NB4 (cell line): ENCODE results near the gene CFAP46.

Source experiments
- CTCF ChIP-seq: IDR thresholded peaks from one replicate; pipeline ENCODE4 v1.5.1; 2012; ENCODE audit warnings: low read depth, low read length
- MAX ChIP-seq: IDR thresholded peaks from 2 replicates; pipeline ENCODE4 v1.6.1; 2011; ENCODE audit warnings: low read depth, low read length
- POLR2A ChIP-seq: IDR thresholded peaks from 2 replicates; pipeline ENCODE4 v1.6.1; 2011; ENCODE audit warnings: mild to moderate bottlenecking; ENCODE audit not compliant: insufficient read length; ENCODE audit errors: extremely low read depth

DNA sequence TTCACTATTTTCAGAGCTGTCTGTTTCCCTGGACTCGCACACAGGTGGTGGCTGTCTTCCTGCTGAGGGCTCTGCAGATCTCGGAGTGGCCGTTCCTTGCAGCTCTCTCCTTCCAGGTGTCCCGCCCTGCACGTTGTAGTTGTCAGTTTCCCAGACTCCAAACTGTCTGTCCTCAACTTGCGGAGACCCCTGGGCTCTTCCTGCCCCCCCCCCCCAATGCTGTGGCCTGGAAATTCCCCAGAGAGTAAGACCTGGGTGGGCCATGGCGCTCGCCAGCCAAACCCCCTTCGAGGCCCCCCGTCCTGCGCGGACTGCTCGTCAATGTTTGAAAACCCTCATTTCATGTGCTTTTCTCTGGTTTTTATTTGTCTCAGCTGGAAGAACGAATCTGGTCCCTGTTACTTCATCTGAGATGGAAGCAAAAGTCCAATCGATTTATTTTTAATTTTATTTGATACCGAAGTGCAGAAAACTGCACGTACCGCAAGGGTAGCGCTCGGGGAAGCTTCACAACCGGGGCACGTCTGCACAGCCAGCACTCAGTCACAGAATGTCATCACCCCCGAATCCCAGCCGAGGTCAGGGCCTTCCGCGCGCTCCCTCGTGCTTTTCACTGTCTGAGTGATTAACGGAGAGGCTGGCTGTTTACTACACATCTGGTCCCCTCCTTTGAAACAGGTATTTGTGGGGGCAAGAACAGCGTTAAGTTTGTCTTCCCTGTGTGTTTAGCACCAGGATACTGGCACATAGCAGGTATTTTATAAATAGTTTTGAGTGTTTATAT, 110.0 kb downstream of the CFAP46 start:
- no peak for TF ChIP-seq POLR2A
- no peak for TF ChIP-seq CTCF
- no peak for TF ChIP-seq MAX
